GM18517 (cell line): ENCODE measurements around the gene RELN.

ENCODE experiments used
- ATAC-seq: cut with Tn5 transposase; IDR thresholded peaks from one replicate; pipeline ENCODE4 v1.9.1; 2021; ENCODE audit warnings: mild to moderate bottlenecking, moderate library complexity; ENCODE audit not compliant: unreplicated experiment

Gene RELN

DNA sequence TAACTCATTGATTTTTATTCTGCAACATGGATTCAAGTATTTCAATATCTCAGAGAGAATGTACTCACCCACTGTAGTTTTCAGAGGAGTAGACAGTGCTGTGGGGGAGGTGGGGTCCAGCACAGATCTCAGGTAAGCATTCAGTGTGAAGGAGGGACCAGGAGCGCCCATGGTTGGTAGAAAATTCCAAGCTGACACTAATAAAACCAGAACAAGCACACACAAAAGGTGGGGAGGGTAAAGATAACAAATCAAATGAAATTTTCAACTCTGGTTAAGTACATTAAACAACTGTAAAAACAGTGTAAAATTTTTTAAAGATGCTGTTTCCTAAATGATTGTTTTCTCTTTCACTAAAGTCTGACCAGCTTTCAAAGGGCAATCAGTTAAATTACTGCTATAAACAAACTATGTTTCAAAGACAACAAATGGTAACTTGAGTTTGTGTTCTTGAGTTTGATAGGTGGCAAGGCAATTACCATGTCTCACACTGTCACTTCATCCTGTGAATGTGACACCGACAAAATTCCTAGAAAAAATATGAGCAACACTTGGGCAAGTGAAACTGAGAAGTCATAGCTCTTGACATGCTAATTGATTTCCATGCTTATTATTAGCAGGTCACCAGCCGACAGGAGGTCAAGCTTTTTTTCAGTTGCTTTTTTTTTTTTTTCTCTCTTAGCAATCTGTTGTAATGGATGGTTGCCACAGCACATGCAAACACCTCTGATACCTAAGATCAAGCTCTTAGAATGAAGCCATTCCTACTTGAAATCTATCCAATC is 337.7 kb downstream of the RELN start:
- ATAC-seq: no peak

DNA sequence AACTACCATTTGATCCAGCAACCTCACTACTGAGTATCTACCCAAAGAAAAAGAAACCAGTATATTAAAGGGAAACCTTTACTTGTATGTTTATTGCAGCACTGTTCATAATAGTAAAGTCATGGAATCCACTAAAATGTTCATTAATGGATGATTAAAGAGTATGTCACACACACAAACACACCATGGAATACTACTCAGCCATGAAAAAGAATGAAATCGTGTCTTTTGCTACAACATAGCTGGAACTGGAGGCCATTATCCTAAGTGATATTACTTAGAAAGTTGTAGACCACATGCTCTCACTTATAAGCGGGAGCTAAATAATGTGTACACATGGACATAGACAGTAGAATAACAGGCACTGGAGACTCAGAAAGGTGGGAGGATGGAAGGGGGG is 340.4 kb downstream of the RELN start:
- ATAC-seq: no peak

DNA sequence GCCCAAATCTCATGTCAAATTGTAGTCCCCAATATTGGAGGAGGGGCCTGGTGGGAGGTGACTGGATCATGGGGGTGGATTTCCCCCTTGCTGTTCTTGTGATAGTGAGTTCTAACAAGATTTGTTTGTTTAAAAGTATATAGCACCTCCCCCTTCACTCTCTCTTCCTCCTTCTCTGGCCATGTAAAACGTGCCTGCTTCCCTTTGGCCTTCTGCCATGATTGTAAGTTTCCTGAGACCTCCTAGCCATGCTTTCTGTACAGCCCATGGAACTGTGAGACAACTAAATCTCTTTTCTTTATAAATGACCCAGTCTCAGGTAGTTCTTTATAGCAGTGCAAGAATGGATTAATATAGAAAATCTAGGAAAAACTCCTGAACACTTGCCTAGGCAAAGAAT is 341.3 kb downstream of the RELN start:
- no peak for ATAC-seq

DNA sequence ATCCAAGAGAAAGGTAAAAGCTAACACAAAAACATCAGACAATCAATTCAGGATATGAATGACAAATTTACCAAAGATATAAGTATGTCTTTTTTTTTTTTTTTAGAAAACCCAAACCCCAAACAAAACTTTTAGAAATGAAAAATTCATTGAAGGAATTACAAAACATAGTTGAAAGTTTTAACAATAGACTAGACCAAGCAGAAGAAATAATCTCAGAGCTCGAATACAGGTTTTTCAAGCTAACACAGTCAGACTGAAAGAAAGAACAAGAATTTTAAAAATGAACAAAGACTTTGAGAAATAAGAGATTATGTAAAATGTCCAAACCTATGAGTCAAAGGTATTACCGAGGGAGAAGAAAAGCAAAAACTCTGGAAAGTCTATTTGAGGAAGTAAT is 345.1 kb downstream of the RELN start:
- no peak for ATAC-seq

DNA sequence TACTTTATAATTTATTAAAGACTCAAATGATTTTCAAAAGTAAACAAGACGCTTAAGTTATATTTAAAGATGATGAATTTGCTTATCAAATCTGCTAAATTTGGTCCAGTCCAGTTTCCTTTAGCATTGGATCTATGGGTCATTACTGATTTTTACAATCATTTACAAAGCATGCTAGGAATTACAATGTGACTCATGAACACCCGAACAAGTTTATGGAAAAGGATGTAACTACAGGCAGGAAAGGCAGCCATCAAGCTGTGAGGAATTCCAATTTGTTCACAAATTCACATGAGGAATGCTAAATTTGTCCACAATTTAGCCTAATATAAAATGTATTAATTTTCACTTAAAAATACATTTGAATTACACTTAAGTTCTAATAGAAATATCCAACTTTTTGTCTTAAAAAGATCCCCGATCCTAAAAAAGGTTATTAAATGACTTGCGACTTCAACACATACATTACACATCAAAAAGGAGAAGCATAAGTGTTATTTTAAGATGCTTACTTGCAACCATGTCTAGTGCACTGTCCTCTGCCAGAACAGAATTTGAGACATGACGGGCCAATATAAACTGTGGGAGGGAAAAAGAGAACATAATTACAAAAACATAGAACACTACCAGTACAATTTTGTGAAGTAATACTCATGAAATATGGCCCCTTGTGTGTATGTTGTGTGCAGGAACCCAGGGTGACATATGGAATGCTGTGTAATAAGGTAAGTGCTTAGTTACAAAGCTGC is 349.3 kb downstream of the RELN start:
- no peak for ATAC-seq

DNA sequence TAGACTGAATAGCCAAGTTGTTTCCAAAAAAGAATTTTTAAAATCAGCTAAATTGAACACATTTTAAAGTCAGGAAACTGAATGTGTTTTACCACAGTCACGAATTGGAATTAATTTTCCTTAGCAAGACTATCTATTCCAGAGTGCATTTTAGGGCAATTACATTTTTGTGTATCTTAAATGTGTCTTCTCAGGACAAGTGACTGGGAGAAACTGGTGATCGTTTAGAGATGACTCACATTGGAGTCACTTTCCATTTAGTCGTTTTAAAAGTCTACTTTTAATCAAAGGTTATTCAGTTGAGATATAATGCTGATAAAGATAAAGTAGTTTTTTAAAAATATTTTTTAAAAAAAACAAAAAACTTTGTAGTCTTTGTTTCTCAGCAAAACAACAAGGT is 351.7 kb downstream of the RELN start:
- ATAC-seq: no peak

DNA sequence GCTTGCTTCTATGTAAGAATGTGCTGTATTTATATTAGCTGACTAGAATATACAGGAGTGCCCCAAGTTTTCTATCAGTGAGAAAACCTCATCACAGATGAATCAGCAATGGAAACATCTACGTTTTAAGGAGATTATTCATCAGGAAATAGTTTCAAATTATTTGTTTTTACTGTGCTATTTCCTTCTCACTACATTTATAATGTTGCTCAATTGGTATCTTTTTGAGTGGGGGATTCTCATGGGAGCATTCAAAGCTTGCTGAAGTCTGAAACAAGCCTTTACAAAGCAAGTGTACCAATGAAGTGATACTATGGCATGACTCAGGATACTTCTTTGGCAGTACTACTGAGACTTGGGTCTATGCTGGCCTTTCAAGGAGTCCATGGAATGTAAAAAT is 352.4 kb downstream of the RELN start:
- ATAC-seq: no peak

DNA sequence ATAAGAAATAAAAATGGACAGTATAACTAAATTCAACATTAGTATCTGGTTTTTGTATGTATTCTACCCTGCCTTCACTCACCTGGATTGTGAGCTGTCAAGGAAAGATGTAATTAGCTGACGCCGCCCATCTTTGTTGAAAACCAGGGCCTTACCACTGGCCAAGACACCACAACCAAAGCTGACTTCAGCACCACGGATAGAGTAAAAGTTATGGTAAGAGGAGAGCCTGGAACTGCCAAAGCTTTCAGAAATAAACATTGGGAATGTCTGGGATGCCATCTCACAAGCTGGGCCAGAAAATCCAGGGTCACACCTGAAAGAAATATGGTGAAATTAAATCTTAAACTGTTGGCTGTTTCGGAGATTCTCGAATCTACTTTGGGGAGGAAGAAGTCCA is 353.3 kb downstream of the RELN start:
- no peak for ATAC-seq

DNA sequence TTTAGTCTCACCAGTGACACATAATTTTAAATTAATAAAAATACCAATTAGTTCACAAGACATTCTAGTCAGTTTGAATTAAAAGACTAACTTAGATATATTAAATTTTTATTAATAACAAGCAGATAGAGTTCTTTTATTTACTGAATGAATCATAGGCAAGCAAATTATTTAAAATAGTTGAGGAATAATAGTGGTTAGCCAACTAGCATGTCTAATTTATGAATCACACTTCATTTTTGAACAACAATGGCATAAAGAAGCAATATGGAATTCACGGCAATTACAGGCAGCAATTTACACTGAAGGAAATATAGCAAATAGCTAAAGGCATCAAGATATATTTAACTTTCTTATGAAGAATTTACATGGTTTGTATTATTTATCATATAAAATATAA is 356.5 kb downstream of the RELN start:
- ATAC-seq: no peak

DNA sequence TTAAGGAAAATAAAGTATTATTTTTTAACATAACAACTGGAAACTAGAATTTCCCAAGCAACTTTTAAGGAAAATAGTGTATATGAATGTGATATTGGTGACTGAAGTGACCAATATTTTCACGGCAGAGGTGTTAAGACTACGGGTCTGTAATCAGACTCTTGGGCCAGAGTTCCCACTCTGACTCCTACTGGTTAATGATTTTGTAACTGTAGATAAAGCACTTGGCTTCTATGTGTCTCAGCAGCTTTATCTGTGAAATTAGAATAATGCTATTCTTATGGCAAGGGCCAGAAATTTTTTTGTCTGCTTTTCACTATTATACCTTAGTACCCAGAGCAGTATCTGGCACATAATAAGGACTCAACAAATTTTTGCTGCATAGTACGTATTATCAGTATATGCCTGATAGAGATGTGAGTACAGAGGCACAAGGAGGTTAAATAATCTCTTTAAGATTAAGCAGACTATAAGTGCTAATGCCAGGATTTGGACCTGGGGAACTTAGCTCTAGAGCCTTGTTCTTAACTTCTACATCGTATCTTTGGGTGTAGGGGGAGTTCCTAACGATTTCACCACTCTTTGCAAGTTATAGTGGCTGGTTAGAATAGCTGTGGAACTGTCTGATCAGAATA is 357.3 kb downstream of the RELN start:
- ATAC-seq: no peak

DNA sequence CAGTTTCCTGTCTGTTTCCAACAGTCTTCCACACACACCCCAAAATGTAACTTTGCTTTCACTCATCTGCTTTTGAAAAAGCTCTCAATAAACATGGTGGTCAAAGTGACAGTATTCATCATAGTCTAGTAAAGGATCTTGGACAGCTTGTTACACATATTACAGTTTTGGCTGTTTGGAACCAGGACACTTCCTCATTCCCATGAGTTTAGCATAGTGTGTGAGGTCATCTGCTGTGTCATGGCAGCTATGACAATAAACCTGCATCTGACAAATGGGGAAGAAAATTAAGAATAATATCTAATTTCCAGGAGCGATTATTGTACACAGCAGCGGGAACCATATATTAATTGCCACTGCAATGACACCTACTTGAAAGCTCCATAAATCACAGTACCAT is 359.1 kb downstream of the RELN start:
- no peak for ATAC-seq

DNA sequence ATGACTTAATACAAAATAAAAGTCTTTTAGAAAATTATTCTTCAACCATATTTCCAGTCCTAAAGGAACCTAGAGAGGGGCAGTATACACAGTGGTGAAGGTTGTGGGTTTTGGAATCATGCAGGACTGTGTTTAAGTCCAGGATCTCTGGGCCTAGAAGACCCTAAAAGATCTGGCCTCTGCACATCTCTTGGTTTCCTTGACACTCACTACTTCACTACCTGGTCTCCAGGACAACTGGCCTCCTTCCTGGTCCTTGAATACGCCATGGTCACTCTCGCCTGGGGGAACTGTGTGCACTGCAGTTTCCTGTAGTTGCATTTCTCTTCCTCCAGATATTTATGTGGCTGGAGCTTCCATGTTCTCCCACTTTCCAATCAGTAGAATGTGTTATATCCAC is 360.7 kb downstream of the RELN start:
- ATAC-seq: no peak

DNA sequence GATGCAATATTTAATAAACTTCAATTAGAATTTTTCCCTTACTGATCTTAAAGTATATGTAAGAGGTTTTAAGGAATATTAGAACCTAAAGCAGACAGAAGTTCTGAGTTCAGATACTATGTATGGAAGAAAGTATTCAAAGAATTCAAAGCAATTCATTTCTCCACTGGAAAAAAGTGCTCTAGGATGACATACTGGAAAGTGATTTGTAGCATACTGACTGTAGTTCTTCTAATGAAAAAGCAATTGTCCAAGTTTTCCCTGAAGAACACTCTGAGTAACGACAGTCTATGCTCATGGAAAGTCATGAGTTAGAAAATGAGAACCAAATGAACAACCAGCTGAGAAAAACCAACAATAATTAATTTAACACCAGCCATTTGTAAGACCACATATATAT is 362.7 kb downstream of the RELN start:
- no peak for ATAC-seq

DNA sequence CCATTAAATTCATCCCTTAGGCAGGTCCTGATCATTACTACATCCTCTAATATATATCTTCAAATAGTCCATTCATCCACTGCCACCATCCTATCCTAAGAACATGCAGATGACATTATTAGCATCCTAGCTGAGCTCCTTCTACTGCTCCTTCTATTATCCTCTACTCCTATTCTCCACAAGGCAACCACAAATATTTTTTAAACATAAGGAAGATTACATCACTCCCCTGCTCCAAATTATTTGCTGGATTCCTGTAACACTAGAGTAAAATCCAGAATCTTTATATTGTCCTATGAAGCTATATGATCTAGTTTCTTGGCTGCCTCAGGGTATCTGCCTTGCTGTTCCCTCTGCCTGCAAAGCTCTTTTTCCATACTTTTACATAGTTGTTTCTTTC is 367.2 kb downstream of the RELN start:
- no peak for ATAC-seq

DNA sequence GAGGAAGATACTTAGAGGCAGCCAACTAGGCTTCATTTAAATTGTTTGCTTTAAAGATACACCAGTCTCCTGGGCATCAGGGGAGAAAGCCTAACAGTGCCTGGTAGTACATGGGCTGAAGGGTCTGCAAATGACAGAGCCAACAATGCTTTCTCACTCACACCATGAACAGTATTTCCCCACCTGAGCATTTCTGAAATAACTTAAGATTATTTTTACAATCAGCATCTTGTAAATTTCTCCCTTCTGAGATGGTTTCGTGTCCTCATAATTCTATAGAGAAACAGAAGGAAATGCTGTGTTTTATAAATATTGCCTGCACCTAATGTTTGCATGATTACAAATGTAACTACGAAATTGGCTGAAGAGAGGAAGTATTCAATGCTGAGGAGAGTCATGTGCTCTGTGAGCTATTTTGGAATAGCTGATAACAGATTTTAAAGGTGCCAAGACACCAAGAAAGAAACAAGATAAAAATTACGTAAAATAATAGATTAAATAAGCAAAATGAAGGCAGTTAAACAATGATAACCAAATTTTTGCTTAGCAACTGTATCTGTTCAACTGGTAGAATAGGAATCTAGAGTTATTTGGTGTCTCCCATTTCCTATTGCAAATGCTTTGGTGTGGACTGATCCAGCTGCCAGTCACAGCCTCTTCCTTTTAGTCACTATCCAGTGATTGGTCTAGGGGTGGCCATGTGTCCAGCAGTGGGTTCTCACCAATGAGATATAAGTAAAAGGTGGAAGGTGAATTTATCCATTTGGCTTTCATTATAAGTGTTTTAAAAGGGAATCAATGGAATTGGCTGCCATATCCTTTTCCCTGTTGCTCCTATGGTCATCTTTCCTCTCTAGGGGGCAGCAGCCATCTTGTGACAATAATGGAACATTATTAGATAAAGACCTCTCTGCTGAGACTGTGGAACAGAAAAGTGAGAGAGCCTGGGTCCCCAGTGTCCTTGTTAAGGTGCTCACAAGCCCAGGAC is 375.5 kb downstream of the RELN start:
- no peak for ATAC-seq

DNA sequence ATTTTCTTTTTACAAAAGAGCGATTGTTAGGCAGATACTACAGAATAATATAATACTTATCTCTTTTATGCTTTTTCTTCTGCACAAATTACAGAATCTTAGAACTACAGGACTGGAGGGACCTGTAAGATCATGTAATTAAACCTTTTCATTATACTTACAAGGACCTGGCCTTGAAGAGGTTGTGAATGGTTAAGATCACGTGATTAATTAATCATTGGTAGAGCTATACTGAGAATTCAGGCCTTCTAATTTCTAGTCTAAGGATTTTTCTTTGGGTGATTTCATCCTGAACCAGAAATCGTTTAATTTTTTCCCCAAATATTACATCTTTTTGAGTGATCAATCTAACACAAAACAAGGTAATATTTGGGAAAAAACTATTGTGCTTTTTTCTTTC is 379.7 kb downstream of the RELN start:
- ATAC-seq: no peak

DNA sequence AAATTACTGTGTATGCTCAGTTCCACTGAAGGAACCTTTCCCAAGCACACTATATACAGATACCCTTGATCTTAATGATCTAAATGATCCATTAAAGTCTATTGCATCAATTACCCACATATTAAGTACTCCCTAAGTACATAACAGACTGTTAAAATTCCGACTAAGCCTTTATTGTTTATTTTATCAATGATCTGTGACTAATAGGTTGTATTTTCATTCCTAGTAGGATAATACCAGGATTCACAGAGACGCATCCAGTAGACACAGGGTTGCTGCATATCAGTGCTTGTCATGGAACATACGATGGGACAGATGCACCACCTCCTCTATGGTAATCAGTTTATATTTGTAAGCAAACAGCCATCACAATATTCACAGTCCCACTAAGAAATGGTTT is 383.8 kb downstream of the RELN start:
- ATAC-seq: no peak

DNA sequence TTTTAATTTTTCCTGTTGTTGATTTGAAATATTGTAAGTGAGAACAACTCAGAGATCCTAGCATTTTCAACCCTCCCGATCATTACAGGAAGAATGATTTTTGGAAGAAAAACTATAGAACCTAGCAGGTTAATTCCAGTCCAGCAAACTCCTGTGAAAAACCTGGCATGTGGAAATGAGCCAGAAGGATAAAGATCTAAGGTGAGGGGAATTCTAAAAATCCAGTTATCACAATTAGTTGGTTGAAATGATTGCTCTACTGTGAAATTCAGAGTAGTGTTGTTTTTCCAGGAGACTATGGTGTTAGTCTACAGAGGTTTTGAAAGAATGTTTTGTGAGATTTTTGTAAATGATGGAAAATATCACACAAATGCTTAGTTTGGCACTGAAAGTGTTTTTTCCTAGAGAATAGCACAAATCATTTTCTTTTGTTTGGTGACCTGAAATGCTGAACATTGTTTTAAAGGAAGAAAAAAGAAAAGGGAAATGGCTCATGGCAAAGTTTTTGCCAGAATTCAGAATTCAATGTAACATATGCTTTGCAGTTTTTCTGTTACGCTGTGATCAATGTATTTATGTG is 391.0 kb downstream of the RELN start:
- no peak for ATAC-seq

DNA sequence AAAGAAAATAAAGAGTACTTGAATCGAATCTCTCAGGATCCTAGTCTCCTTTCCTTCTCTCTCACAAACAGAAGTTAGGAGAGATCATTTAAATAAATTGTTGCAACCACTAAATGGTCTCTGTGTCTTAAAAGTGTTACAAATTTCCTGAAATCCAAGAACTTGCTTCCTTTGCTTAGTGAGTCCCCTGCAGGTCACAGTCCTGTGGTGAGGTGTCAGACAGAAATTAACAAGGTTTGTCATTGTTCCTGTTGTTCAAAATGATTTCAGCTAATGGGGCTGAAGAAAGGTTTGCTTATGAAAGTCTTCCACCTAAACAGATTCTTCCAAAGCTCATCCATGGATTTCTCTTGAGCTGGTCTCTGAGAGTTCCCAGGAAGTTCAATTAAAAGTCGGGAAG is 391.9 kb downstream of the RELN start:
- no peak for ATAC-seq

DNA sequence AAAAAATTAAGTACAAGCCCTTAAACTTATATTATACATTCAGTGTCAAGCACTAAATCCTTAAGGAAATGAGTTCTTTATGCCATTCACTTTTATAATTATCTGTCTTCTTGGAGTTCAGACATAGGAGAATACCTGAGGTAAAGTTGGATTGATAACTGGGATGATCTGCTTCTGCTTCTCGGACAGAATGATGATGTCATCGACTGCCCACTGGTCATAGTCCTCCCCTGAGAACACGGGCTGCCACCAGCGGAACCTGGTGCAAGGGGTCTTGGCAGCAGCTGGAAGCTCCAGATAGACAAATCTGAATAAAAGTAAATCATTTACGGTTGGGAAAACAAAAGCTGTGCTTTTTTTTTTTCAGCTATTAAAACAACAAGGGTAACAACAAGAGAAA is 395.3 kb downstream of the RELN start:
- no peak for ATAC-seq

DNA sequence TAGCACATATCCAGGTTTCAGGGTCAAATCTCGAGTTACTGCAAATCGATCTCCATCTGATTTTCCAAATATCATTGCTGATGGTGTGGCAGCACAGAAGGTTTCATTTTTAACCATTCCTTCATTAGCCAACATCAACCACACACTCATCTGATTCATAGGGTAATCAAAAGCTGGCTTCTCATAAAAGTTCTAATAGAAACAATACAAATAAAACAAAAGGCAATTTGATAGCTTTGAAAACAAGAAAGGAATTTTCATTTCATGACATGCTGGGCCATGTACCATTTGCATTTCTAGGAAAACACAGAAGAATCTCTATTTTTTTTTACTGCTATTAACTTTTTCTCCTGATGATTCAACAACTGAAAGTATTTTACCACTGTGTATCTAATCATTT is 395.8 kb downstream of the RELN start:
- no peak for ATAC-seq
